GM18861 (cell line): ENCODE results near the gene TMEM62.

Experiments used
- ATAC-seq: cut with Tn5 transposase; IDR thresholded peaks from one replicate; pipeline ENCODE4 v1.9.1; 2021; ENCODE audit not compliant: unreplicated experiment

Gene TMEM62

GRCh38 chr15:43226436-43227305, 93.3 kb downstream of the TMEM62 start:
- ATAC-seq = no peak

GRCh38 chr15:43229977-43230376, 96.6 kb downstream of the TMEM62 start:
- no peak for ATAC-seq

- ATAC-seq = no peak
Observed at GRCh38 chr15:43230640-43231115, 97.3 kb downstream of the TMEM62 start.

DNA sequence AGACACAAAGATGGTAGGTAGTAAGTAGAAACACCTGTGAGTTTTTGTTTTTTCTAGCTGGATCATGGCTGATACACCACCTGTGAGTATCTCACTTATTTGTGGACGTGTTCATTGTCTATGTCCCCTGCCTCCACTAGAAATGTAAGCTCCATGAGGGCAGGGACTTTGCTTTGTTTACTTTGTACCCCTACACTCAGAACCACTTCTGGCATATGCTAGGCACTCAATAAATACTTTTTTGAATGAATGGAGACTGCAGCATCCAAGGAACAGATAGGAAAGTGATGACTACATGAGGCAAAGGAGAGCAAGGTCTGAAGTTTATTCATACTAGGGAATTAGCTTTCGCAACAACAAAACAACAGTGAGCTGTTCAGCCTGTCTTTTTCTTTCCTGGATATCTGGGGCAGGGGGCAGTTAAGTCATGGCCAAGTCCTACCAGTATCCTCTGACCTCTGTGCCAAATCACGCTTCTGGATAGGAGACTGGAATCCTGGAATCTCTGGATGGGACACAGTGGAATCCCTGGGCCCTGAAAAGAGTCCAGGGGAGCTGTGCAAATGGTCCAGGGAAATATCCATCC, 99.0 kb downstream of the TMEM62 start:
- ATAC-seq = no peak
